Stimulated activated CD8-positive, alpha-beta memory T cell treated with anti-CD3 and anti-CD28 coated beads, Interleukin-4, amount 100 ng/mL, for 48 hours (primary cell): ENCODE data around the gene MRM3.
"Not testable (repeated sequence)": the region's sequence is repeated elsewhere in the genome, so short reads cannot be mapped to it uniquely, and the experiment has no call there.

Experiments
- DNase-seq: peaks from one replicate; pipeline ENCODE4 v3.0.0-alpha.2; 2020

MRM3 gene

DNA sequence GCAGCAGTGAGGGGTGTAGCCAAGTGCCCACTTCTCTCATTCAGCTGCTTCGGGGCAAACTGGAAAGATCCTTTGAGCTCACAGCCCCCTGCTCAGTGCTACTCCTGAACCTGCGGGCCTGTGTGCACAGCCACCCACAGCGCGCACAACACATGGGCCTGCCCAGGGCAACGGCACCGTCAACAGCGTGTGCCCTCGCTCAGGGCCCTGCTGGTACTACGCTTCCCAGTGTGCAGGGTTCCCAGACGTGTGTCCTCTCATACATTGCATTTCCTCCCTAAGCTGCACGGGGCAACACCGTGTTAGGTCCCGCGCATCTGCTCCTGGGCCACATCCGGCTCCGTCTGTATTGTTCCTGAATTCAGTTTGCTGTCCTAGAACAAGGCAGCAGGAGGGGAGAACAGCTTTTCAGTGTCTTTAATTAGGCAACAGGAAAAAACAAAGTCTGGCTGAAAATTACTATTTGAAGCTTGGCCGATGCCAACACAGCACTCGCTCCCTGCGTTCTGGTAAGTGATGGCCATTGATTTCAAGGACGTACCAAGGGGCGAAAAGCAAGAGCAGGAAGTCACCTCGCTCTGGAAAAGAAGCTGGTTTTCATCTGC lies 15.2 kb downstream of the MRM3 start:
- no peak for DNase-seq

DNA sequence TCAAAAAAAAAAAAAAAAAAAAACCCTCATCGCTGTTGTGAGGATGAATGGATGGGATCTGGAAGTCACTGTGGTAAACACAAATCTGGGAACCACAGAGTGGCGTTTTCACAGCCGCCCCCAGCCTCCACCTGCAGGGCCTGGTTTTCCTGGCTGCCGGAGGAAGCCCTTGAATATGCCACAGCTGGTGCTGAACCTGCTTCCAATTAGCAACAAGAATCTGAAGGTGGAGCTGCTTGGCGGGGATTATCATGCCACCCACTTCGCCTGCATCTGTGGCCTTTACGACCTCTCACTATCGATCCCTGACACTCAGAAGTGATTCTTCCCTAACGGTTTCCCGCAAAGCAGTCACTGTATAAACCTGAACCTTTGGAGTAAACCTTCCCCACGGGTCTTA lies 16.1 kb downstream of the MRM3 start:
- DNase-seq = no peak

DNA sequence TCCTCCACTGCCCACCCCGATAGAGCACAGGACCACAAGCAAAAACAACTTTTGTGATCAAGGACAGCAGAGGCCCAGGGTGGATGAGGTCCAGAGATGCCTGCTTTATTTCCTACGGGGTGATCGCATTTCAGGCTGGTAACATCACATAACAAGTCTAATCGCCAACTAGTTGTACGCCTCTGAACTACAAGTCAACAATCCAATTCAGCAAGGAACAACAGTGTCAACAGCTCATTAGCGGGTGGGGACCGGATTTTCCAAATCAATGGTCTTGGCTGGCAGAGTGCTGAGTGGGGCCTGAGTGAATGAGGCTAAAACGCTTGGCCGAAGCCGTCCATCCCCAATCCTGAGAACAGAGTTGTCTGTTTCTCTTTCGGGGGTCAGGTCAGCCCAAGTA lies 17.1 kb downstream of the MRM3 start:
- no peak for DNase-seq

DNA sequence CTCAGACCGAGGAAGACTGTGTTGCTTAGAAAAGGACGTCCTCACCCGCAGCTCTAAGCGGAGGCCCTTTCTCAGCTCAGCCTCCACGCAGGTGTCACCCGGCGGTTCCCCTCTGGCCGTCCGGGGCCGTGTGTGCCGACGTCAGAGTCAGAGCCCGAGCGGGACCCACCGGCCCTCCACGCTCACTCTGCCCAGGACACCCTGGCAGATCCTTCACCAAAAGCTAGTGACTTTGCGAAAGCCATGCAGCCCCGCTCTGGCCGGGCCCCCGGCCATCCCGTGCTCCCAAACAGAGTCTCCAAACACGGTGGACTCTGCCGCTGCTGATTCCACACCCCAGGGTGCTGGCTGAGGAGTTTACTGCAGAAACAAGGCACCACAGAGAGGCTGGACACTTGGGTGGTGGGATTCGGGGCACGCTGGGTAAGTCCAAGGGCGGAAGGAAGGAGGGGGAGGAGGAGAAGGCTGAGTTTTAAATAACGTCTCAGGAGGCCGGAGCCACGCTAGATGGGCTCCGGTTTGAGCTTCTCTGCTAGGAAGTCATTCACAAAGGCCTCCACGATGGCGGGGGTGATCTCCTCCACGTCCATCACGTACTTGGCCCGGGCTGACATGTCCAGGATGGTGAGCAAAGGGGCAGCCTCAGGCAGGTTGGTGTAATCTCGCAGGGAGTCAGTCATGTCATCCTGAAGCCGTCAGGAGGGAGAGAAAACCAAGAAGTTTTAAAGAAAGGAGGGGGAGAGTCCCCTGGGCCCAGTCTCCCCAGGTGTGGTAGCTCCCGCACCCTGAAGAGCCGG lies 18.5 kb downstream of the MRM3 start:
- DNase-seq = no peak

DNA sequence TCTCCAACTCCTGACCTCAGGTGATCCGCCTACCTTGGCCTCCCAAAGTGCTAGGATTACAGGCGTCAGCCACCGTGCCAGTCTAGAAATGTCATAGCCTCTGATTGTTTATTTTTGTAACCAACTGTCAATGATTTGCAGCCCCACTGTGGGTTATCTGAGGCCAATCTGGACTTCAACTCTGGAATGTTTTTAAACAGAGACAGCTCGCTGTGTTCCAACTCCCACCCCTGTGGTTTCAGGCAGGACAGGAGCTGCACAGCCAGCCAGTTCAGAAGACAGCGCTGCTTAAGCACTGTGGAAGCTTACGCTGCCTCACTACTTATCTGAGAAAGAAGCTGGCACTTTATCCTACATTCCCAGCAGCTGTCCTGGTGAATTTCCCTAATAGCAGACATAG lies 19.5 kb downstream of the MRM3 start:
- DNase-seq = no peak

DNA sequence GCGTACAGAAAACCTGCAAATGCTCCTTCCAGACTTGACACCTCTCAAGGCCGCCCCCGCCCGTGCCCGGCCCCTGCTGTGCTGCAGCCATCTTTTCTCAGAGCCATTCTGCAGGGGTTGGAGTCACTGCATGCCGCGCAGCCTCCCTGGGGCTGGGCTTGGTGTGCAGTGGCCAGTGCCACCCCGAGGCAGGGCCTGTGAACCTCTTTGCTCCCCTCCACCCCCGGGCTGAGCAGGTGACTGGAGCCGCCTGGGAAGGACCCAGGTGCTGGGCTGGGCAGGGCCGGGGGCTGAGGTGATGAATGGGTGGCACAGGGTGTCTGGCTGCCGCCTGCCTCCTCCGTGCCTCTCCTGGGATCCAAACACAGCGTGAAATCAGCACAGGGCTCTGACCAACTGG lies 20.3 kb downstream of the MRM3 start:
- no peak for DNase-seq

DNA sequence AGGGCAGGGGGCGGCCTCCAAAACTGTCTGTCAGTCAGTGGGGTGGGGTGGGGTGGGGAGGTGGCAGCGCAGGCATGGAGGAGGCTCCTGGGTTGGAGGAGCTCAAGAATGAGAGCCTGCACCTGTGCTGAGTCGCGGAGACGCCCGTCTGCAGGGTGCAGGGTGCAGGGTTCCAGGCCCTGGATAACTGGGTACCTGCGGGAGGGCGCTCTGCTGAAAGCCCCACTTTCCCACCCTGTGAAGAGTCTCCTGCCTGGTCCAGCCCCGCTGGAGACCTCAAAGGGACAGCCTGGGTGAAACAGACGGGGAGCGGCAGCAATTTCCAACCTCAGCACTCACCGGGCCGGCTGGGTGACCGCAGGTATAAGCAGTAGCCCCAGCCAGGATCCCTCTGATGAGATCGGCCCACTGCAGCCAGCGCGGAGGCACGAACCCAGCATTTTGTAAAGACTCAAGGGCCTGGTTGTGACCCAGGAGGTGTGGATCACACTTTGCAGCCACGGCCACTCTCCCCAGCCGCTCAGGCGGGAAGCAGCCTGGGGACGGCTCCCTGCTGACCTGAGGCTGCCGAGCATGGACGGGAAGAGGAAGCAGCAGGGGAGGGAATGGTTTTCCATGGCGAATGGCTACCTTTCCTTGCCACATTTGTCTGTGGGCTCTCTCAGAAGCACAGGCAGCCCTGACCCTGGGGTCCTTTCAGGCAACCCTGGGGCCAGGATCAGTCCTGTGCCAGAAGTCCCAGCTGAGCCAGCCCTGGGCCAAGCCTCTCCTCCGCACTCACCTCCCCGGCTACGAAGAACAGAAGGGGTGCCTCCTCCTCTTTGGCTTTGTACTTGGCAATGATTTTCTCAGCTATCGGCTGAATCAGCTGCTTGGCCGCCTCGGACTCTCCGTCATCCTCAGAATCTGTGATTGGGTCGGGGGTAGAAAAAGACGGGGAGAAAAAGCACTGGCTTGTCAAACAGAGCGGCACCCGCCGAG lies 21.0 kb downstream of the MRM3 start:
- DNase-seq = no peak

DNA sequence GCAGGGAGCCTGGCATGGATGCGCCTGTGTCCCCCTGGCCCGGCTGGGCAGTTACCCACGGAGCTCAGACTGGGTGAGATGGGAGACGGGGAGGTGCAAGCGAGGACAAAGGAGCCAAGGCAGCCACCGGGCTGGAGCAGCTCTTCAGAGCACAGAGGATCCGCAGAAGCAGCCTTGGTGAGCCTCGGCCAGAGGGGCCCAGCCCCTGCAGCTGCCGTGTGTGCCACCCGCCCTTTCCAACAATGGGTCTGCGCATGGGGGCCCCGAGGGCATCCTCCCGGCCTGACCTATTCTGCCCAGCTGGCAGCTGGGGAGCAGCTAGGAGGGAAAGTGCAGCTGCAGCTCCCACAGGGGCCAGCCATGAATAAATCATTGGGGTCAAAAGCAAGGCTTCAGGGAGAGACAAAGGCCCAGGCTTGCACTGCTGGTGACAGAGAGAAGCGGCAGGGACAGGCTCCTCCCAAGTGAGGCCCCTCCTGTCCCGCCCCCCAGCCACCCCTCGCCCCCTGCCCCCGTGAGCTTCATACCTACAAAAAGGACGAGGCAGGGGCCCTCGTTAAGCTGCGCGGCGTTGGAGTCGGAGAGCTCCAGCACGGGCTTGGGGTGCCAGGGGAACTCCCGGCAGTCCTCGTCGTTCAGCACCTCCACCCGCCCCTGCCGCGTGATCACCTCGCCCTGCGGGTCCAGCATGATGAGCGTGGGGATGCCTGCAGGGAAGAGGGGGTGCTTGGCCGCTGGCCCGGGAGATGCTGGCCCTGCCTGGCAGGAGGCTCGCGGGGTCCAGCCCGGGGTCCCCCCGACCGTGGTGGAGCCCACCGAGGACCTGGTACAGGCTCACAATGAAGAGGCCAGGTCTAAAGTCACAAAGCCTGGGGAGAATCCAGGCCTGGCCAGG lies 22.6 kb downstream of the MRM3 start:
- no peak for DNase-seq

DNA sequence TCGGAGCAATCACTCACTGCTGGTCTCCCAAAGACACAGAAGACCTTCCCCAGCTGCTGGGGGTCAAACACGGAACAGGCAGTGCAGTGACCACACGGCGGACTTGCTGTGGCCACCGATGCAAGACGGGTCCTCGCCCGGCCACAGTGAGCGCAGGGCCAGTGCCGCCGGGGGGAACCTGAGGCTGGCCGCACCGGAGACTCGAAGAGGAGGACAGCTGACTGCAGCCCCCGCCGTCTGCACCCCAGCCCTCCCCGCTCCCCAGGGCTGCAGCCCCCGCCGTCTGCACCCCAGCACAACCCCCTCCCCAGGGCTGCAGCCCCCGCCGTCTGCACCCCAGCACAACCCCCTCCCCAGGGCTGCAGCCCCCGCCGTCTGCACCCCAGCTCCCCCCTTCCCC lies 23.7 kb downstream of the MRM3 start:
- not testable (repeated sequence) for DNase-seq

DNA sequence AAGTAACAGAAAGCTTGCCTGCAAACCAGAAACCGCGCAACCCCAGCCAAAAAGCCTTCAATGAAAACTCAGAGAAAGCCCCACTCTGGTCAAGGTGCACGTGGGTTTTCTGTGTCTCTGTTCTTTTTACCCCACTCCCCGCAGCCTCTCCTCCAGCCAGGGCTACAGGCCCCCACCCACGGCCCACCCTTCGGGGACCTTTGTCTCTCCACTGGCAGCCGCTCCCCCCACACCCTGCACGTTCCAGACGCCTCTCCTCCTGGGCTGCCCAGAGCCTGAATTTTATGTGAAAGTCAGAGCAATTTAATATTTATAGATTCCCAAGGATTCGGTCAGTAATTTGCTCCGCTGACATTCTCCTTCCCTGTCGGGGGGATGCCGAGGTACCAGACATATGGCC lies 24.2 kb downstream of the MRM3 start:
- no peak for DNase-seq

DNA sequence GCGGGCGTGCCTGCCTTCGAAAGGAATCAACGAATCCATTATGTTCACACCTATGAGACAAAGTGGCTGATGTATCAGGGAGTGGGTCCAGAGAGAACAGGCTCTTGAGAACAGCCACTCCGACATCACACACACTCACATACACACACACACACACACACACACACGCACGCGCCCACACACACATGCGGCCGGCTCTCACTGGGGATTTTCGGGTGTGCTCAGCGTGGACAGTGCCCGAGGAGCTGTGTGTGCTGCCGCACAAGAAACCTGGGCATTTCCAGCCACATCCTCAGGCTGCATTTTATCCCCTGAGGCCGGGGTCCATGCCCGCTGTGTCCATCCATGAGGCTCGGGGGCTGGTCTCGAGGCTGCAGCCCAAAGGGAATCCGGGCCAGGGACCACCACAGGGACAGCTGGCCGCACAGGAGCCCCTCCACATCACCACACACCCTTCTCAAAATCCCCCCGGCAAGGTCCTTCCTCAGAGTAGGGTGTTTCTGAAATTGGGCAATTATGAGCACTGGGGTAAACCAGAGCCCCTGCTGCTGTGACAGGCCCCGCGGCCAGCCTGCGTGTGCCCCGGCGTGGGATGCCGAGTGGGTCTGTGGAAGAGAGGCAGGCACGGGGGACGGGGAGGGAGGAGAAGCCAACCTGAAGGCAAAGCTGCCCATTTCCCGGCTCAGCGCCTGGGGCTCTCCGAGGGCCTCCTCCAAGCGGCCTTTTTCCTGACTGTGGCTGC lies 24.8 kb downstream of the MRM3 start:
- DNase-seq = no peak

DNA sequence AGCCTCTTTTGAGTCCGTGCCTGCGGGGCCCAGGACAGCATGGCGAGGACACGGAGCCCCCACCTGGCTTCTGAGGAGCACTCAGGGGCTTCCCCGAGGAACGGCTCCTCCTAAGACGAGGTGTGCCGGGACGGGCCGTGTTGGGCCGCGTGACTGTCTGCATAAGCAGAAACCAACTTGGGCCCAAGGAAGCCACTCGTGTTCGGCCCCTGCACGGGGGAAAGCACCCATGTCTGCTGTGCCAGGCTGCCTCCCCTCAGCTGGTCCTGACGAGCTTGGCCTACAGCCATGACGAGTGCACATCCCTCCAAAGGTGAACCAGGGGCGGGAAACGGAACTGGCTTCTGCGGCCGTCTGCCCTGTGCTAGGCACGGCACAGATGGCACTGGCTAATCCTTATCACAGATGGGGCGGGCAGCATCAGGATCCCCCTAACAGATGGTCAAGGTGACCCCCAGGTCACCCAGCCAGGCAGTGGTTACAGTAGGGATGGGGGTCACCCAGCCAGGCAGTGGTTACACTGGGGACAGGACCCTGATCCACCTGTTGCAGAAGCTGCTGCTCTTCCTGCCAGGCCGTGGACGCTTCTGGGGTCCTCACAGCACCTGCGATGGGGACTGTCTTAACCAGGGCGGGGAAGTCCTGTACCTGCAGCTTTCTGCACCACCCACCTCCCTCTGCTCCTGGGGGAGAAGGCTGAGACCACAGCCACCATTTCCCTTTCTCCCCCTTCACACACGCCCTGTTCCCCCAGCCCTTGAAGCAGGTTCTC lies 25.6 kb downstream of the MRM3 start:
- no peak for DNase-seq

DNA sequence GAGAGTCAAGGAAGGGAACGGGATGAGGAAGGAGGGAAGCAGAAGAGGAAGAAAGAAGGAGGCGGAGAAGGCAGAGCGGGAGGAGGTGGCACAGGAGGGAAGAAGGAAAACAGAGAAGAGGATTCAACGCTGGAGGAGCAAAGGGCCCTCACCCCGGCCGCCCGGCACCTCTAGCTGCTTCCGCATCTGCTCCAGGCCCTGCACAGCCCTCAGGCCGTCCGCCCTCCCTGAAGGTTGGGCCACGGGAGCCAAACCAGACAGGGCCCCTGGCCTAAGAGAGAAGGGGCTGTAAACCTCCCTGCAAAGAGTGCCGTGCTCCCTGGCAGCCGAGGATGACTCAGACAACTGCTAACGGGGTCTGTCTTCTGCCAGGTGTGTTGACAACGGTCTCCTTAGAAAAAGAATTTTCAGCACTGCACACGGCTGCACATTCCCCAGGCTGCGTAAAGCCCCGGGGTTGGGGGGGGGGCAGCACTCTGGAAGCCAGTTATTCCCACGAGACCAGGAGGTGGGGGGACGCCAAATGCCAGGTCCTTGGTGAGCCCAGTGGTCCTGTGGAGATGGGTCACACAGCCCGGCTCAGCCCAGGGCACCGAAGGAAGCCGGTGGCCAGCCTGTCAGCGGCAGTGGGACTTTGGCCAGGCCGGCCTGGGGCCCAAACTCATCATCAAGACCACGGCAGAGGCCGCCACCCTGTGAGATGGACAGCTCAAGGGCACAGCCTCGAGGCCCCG lies 29.1 kb downstream of the MRM3 start:
- DNase-seq = no peak

DNA sequence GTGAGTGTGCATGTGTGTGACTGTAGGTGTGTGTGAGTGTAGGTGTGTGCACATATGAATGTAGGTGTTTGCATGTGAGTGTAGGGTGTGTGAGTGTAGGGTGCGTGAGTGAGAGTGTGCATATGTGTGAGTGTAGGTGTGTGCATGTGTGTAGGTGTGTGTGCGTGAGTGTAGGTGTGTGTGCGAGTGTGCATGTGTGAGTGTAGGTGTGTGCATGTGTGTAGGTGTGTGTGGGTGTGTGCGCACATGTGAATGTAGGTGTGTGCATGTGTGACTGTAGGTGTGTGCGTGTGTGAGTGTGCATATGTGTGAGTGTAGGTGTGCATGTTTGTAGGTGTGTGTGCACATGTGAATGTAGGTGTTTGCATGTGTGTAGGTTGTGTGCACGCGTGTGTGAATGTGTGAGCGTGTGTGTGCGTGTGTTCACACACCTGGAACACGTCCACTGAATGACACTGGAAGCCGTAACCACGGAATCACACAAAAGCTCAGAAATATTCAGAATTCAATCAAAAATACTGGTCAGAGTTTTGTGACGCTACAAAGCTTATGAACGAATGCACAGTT lies 30.6 kb downstream of the MRM3 start:
- DNase-seq = no peak

DNA sequence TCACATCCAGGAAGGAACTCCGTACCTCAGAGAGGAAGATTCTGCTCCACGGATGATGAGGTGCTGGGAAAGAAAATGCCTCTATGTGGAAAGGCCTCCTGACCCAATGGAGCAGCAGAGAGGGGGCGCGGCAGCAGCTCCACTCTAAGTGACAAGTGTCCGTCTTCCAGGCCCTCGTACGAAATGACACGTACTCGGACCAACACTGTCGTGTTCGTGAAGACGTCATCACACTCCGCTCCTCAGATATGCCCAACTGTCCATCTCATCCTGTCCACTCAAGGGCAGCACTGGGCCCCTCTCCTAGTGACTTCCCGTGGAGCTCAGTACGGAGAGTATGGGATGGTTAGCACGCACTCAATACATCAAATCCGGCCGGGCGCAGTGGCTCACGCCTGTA lies 32.2 kb downstream of the MRM3 start:
- no peak for DNase-seq

DNA sequence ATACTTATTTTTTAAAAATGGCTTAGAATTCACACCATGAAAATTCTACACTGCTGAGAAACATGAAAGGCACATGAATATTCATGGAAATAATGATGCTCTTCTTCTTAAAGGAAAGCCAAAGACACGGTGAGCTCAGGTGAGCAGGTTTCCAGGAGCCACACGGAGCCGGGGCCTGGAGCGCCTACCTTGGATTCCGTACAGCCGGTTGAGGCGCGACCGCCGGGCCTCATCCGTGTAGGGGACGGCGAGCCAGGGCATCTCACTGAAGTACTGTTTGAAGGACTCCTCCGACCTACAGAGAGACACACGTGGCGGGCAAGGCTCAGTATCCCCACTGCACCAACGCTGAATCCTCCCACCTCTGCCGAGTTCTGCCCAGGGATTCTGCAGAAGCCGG lies 37.1 kb downstream of the MRM3 start:
- DNase-seq = no peak

DNA sequence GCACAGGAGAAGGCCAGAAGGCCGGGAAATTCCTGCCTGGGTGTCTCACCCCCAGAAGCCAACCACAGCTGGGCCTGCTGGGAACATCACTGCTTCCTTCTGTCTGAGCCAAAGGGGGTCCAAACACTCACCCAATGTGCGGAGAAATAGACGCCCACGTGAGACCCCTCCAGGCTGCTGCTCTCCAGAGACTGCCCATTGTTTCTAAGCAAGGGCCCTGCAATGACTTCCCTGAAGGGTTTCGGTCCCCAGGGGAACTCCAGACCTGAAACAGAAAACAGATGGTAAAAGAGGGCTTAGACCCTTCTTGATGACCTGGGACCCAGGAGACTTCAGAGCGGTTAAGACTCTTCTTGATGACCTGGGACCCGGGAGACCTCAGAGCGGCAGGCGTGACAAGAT lies 41.3 kb downstream of the MRM3 start:
- no peak for DNase-seq

DNA sequence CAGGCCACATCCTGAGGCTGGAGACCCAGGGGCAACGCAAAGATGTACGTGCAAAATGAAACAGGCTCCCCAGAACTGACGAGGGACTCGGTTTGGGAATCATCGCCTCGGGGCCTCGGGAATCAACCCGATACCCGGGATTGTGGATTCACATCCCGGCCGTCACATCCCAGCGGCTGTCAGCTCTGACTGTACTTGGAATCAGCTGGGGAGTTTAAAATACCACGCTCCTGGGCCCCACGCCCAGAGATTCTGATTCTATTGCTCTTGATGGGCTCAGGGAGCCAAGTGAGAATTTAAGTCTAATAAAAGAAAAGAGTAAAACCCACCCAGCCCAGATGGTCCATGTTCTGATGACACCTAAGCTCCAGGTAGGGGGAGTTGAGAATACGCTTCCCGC lies 42.2 kb downstream of the MRM3 start:
- DNase-seq = no peak

DNA sequence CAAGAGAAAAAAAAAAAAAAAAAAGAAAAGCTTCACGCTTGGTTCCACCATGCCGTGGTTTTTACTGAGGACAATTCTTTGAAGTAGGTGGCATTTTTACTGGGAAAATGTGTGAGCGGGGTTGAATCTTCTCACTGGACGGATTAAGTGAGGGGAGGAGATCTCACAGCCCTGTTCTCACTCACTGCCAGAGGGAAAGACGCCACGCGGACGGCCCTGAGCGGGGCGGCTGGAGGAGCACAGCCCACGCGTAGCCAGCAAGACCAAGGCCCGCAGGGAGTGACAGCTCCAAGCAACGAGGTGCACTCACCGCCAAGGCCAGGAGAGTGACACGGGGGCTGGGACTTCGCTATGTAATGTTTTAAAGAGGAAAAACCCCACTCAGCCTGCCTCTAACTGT lies 43.1 kb downstream of the MRM3 start:
- DNase-seq = no peak

DNA sequence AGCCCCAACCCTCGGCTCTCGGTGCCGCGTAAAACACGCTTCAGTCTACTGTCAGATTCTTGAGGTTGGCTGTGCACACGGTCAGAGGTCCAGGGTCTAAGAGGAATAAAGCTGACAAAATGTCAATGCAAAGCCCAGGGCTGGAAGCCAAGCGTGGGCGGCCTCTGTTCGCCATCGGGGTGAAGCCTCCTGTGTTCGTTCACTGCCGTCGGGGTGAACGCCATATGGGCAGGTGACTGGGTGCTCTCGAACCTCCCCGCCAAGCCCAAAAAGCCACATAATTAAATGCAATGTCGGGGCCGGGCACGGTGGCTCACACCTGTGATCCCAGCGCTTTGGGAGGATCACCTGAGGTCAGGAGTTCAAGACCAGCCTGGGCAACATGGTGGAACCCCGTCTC lies 44.6 kb downstream of the MRM3 start:
- DNase-seq = no peak
